ENCODE results near the gene CLTC. TPM values are rescaled to one million over a fixed set of nuclear protein-coding genes. Genes with fewer than 3 reads are reported as not detected.

Gene CLTC
- total RNA-seq, 1 donor from 2014 or later, result 188 TPM

DNA sequence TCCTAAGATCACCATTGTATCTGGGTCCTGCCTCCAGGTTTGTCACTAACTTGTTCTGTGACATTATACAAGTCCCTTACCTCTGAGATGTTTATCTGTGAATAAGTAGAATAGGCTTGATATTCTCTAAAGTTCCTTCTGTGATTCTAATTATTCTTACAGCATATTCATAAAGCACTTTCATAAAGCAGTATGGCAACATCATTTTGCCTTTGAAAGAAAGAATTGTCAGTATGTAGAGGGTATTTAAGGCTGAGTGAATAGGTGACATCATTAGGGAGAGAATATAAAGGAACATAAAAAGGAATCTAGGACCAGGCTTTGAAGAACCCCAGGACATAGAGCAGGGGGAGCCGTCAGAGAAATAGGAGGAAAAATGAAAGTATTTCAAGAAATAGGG lies 103.3 kb downstream of the CLTC start:
- no peak overlapping the region for H3K4me3 Mint-ChIP-seq (ENCODE audit: low read depth)
- no peaks in the 10 kb centered on the region for H3K36me3 Mint-ChIP-seq (ENCODE audit: low read depth)
- H3K9me3 Mint-ChIP-seq, result no peaks in the 10 kb centered on the region

GRCh38 chr17:59723607-59724006 lies 103.9 kb downstream of the CLTC start:
- Mint-ChIP-seq H3K36me3 (ENCODE audit: low read depth) (no peaks in the 10 kb centered on the region), H3K9me3 (no peaks in the 10 kb centered on the region), H3K4me3 (ENCODE audit: low read depth) (no peak overlapping the region), H3K4me1 (ENCODE audit: low read depth) (peaks cover 9% of the 10 kb centered on the region), H3K27me3 (ENCODE audit: low read depth) (no peaks in the 10 kb centered on the region), H3K27ac (no peak overlapping the region)
- no peak for DNase-seq (ENCODE audit: low spot score)
- intact Hi-C loops (cut with micrococcal nuclease), result no loop called here

More for the DNA sequence above, 103.3 kb downstream of the CLTC start:
- Mint-ChIP-seq H3K4me1 (ENCODE audit: low read depth) (peaks cover 11% of the 10 kb centered on the region), H3K27ac (no peak overlapping the region), H3K27me3 (ENCODE audit: low read depth) (no peaks in the 10 kb centered on the region)
- no peak for DNase-seq (ENCODE audit: low spot score)
- intact Hi-C loops (cut with micrococcal nuclease), result no loop called here

DNA sequence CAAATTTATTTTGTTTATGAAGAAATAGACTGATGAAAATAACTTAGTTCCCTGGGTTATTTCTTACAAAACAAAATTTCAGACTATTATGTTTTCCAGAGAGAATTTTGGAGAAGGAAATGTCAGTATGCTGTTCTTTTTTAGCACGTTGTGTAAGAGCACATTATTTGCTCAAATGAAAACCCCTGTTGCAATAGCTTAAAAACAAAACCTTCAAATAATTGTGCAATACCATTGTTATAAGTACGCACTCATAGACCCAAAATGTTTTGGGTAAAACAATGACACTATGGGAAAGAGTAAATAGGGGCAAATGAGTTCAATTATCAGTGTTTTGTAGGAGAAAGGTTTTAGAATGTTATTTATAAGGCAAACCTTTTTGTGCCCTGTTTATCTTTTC lies 106.0 kb downstream of the CLTC start:
- no peak overlapping the region for H3K27ac Mint-ChIP-seq
- no peaks in the 10 kb centered on the region for H3K36me3 Mint-ChIP-seq (ENCODE audit: low read depth)
- peaks cover 2% of the 10 kb centered on the region for H3K4me1 Mint-ChIP-seq (ENCODE audit: low read depth)
- no peak for DNase-seq (ENCODE audit: low spot score)
- intact Hi-C loops (cut with micrococcal nuclease), result no loop called here
- H3K4me3 Mint-ChIP-seq (ENCODE audit: low read depth), result no peak overlapping the region
- H3K9me3 Mint-ChIP-seq, result no peaks in the 10 kb centered on the region
- no peaks in the 10 kb centered on the region for H3K27me3 Mint-ChIP-seq (ENCODE audit: low read depth)

DNA sequence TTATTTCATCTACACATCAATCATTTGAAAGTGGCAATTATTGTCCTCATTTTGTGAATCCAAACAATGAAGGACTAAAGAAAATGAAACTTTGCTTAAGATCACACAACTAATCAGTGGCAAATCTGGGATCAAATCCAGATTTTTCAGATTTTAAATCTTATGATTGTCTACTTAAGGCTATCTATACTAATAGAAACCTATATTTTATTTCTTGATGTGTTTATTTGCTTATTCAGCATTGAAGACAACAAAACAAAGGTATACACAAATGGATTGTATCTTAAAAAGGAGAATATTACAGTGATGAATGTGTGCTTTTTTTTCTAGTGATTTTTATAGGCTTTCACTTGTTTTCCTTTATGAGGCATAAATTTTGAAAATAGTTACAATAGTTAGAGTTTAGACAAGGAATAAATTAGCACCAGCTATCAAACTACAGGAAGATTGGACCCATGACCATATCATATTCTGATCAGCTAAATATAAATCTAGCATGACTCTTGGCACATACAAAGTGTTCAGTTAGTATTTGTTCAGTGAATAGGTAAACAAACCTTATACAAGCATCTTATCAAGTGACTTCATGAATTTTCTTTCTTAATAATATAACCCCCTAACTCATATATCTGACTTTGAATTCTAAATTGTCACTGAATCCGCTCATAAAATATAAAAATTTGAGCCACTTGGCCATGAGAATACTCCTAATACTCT lies 108.3 kb downstream of the CLTC start:
- Mint-ChIP-seq H3K4me3 (ENCODE audit: low read depth) (no peak overlapping the region), H3K4me1 (ENCODE audit: low read depth) (peaks cover 5% of the 10 kb centered on the region), H3K9me3 (no peaks in the 10 kb centered on the region), H3K36me3 (ENCODE audit: low read depth) (peaks cover 6% of the 10 kb centered on the region), H3K27ac (no peak overlapping the region), H3K27me3 (ENCODE audit: low read depth) (no peaks in the 10 kb centered on the region)
- intact Hi-C loops (cut with micrococcal nuclease), result no loop called here
- no peak for DNase-seq (ENCODE audit: low spot score)

DNA sequence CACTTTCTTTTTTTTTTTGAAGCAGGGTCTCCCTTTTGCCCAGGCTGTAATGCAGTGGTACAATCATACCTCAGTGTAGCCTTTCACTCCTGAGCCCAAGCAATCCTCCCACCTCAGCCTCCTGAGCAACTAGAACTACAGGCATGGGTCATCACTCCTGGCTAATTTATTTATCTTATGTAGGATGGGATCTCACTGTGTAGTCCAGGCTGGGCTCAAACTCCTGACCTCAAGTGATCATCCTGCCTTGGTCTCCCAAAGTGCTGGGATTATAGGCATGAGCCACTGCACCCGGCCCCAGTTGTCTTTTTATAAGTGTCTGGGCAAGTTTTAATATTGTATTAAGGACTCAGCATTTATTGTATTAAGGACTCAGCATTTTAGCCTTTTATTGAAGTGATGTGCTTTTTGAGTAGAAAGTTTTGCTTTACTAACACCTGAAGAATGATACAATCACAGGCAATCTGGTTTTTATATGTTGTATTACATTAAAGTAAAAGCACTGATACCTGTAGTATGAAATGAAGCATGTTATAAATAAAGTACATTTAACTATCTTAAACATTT lies 110.7 kb downstream of the CLTC start:
- Mint-ChIP-seq H3K27me3 (ENCODE audit: low read depth) (no peaks in the 10 kb centered on the region), H3K9me3 (no peaks in the 10 kb centered on the region), H3K4me3 (ENCODE audit: low read depth) (no peak overlapping the region), H3K36me3 (ENCODE audit: low read depth) (peaks cover 12% of the 10 kb centered on the region), H3K4me1 (ENCODE audit: low read depth) (peaks cover 5% of the 10 kb centered on the region), H3K27ac (no peak overlapping the region)
- intact Hi-C loops (cut with micrococcal nuclease), result no loop called here
- no peak for DNase-seq (ENCODE audit: low spot score)

DNA sequence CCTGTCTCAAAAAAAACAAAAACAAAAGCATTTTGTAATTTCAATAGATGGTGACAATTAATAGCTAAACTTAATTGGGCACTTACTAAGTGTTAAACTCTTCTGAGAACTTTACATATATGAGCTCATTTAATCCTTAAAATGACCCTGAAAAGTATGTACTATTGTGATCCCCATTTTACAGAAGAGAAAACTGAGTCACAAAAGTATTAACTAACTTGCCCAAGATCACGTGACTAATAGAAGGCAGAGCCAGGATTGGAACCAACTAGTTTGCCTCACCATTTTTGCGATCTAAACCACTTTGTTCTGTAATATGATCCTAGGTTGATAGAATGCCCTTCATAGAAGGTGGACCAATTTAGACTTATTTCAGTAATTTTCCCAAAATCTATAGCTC lies 114.0 kb downstream of the CLTC start:
- Mint-ChIP-seq H3K9me3 (no peaks in the 10 kb centered on the region), H3K4me1 (ENCODE audit: low read depth) (peaks cover 5% of the 10 kb centered on the region), H3K36me3 (ENCODE audit: low read depth) (peaks cover 20% of the 10 kb centered on the region), H3K27ac (no peak overlapping the region), H3K4me3 (ENCODE audit: low read depth) (no peak overlapping the region), H3K27me3 (ENCODE audit: low read depth) (no peaks in the 10 kb centered on the region)
- no peak for DNase-seq (ENCODE audit: low spot score)
- intact Hi-C loops (cut with micrococcal nuclease), result no loop called here

GRCh38 chr17:59734226-59734625 lies 114.5 kb downstream of the CLTC start:
- no peaks in the 10 kb centered on the region for H3K27me3 Mint-ChIP-seq (ENCODE audit: low read depth)
- no peaks in the 10 kb centered on the region for H3K9me3 Mint-ChIP-seq

GRCh38 chr17:59737324-59737723 lies 117.6 kb downstream of the CLTC start:
- intact Hi-C loops (cut with micrococcal nuclease), result no loop called here
- Mint-ChIP-seq H3K4me1 (ENCODE audit: low read depth) (no peaks in the 10 kb centered on the region), H3K4me3 (ENCODE audit: low read depth) (no peak overlapping the region), H3K9me3 (no peaks in the 10 kb centered on the region), H3K36me3 (ENCODE audit: low read depth) (peaks cover 21% of the 10 kb centered on the region), H3K27me3 (ENCODE audit: low read depth) (no peaks in the 10 kb centered on the region), H3K27ac (no peak overlapping the region)
- DNase-seq (ENCODE audit: low spot score), result no peak

More at GRCh38 chr17:59734226-59734625, 114.5 kb downstream of the CLTC start:
- Mint-ChIP-seq H3K36me3 (ENCODE audit: low read depth) (peaks cover 20% of the 10 kb centered on the region), H3K27ac (no peak overlapping the region), H3K4me1 (ENCODE audit: low read depth) (peaks cover 5% of the 10 kb centered on the region), H3K4me3 (ENCODE audit: low read depth) (no peak overlapping the region)
- intact Hi-C loops (cut with micrococcal nuclease), result no loop called here
- no peak for DNase-seq (ENCODE audit: low spot score)

GRCh38 chr17:59743842-59744241 lies 124.1 kb downstream of the CLTC start:
- intact Hi-C loops (cut with micrococcal nuclease), result no loop called here

DNA sequence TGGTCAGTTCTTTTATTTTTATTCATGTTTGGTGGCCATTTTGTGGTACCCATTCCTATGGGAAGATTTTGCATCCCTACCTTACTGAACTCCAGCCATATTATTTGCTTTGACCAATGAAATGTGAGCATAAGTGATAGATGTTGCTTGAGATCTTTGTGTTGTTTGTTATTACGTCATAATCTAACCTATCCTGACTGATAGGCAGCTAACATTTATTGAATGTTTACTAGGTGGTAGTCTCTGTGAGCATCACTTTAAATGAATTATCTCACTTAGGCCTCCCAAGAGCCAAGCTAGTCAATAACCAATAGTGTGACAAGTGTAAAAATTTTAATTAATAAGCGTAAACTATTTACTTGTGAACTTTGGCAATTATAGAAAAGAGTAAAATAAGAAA lies 125.3 kb downstream of the CLTC start:
- peaks cover 6% of the 10 kb centered on the region for H3K9me3 Mint-ChIP-seq
- peaks cover 7% of the 10 kb centered on the region for H3K4me1 Mint-ChIP-seq (ENCODE audit: low read depth)
- H3K27me3 Mint-ChIP-seq (ENCODE audit: low read depth), result no peaks in the 10 kb centered on the region
- no peak for DNase-seq (ENCODE audit: low spot score)
- intact Hi-C loops (cut with micrococcal nuclease), result no loop called here
- H3K36me3 Mint-ChIP-seq (ENCODE audit: low read depth), result peaks cover 22% of the 10 kb centered on the region
- H3K27ac Mint-ChIP-seq, result no peak overlapping the region
- no peak overlapping the region for H3K4me3 Mint-ChIP-seq (ENCODE audit: low read depth)

More at GRCh38 chr17:59743842-59744241, 124.1 kb downstream of the CLTC start:
- peaks cover 22% of the 10 kb centered on the region for H3K36me3 Mint-ChIP-seq (ENCODE audit: low read depth)
- H3K27ac Mint-ChIP-seq, result no peak overlapping the region
- peaks cover 6% of the 10 kb centered on the region for H3K9me3 Mint-ChIP-seq
- no peak for DNase-seq (ENCODE audit: low spot score)
- no peaks in the 10 kb centered on the region for H3K27me3 Mint-ChIP-seq (ENCODE audit: low read depth)
- H3K4me1 Mint-ChIP-seq (ENCODE audit: low read depth), result peaks cover 7% of the 10 kb centered on the region
- no peak overlapping the region for H3K4me3 Mint-ChIP-seq (ENCODE audit: low read depth)

Other genes starting within 250 kb of the CLTC start
- gene DHX40, start 54.3 kb upstream of the CLTC start, total RNA-seq, result 16.7 and 18.2 TPM in 2 replicates
- 48.3 and 50.3 TPM in 2 replicates for gene PTRH2, start 87.5 kb downstream of the CLTC start, total RNA-seq
- gene VMP1, start 87.8 kb downstream of the CLTC start, total RNA-seq, result 479 and 499 TPM in 2 replicates